Ishikawa (cell line): Measurements from ENCODE around the gene DST.

Experiments
- CEBPB ChIP-seq: IDR thresholded peaks from 2 replicates; pipeline ENCODE4 v1.6.1; 2012
- EGR1 ChIP-seq: IDR thresholded peaks from 2 replicates; pipeline ENCODE4 v1.6.1; 2012
- FOXM1 ChIP-seq: IDR thresholded peaks from 2 replicates; pipeline ENCODE4 v1.6.1; 2012; ENCODE audit warnings: low read depth, borderline replicate concordance
- NFIC ChIP-seq: IDR thresholded peaks from 2 replicates; pipeline ENCODE4 v1.6.1; 2012
- RAD21 ChIP-seq: IDR thresholded peaks from 2 replicates; pipeline ENCODE4 v1.6.1; 2012; ENCODE audit warnings: low read depth
- REST ChIP-seq: IDR thresholded peaks from 2 replicates; pipeline ENCODE4 v1.6.1; 2012; ENCODE audit warnings: low read depth, mild to moderate bottlenecking
- TAF1 ChIP-seq: IDR thresholded peaks from 2 replicates; pipeline ENCODE4 v1.6.1; 2012; ENCODE audit warnings: low read depth, mild to moderate bottlenecking
- TCF12 ChIP-seq: IDR thresholded peaks from 2 replicates; pipeline ENCODE4 v1.6.1; 2012; ENCODE audit warnings: low read depth
- YY1 ChIP-seq: IDR thresholded peaks from 2 replicates; pipeline ENCODE4 v1.6.1; 2012; ENCODE audit warnings: low read depth

- TF ChIP-seq REST (no peak), TAF1 (no peak), NFIC (no peak), CEBPB (no peak), EGR1 (no peak), RAD21 (no peak), FOXM1 (no peak), TCF12 (no peak), YY1 (no peak)
These were observed 102.3 kb downstream of the DST start for GRCh38 chr6:56540232-56541029.
